Esophagus squamous epithelium (tissue), 5 donors: Measurements from ENCODE around the gene CHD6. TPM values are rescaled to one million over a fixed set of nuclear protein-coding genes. Genes with fewer than 3 reads are reported as not detected.

Experiments used
- DNase-seq: peaks from one replicate; lab custom pipeline; 2025; lab: John Stamatoyannopoulos, UW
- H3K27ac ChIP-seq, 4 donors: fragments of 200-600 bp; sonication (generic); one replicate each; pipeline ENCODE4 v1.5.1; 2016 to 2019; ENCODE audit warnings: mild to moderate bottlenecking in 1 of 4
- H3K27me3 ChIP-seq, 4 donors: fragments of 200-600 bp; sonication (generic); 1 replicate in 3 of 4; 2 replicates in 1 of 4; pipeline versions ENCODE4 v1.5.1 to v1.6.0; 2017 to 2021; ENCODE audit warnings: antibody characterized with exemption in 1 of 4
- H3K36me3 ChIP-seq, 3 donors: fragments of 200-600 bp; sonication (generic); one replicate each; pipeline ENCODE4 v1.5.1; 2016 to 2019
- H3K4me1 ChIP-seq, 3 donors: fragments of 200-600 bp; sonication (generic); one replicate each; pipeline ENCODE4 v1.5.1; 2017 to 2019
- H3K4me3 ChIP-seq, 4 donors: fragments of 200-600 bp; sonication (generic); 1 replicate in 3 of 4; 2 replicates in 1 of 4; pipeline ENCODE4 v1.5.1; 2016 to 2019; ENCODE audit warnings: mild to moderate bottlenecking in 2 of 4, moderate library complexity in 1 of 4
- H3K9me3 ChIP-seq, 3 donors: fragments of 200-600 bp; sonication (generic); one replicate each; pipeline ENCODE4 v1.5.1; 2016 to 2019
- CTCF ChIP-seq, 6 experiments: fragments of 450-650 bp in 4 of 6; fragments of 200-600 bp in 2 of 6; sonication (generic) in 2 of 6; IDR thresholded peaks; one replicate each; pipeline ENCODE4 v1.5.1; 2016 to 2019; ENCODE audit warnings: antibody characterized with exemption in 6 of 6, mild to moderate bottlenecking in 4 of 6, moderate library complexity in 4 of 6
- POLR2A ChIP-seq, 4 donors: fragments of 450-650 bp; IDR thresholded peaks; one replicate each; pipeline ENCODE4 v1.6.1; 2017; ENCODE audit warnings: antibody characterized with exemption in 4 of 4, mild to moderate bottlenecking in 4 of 4, moderate library complexity in 3 of 4
- WGBS, 2 donors: methylation state at CpG; one replicate each; pipeline ENCODE4 v1.1.5; 2018; 5-methylcytosine and 5-hydroxymethylcytosine counted together
- intact Hi-C: fragments of 100-400 bp; cut with DNase I; formaldehyde crosslinking; loops from one replicate; pipeline ENCODE4 v1.15.0; 2022
- total RNA-seq, 4 donors: library from RNA; depleted of rRNA; stranded (reverse); fragments of >200 nt; gene quantifications; one replicate each; pipeline ENCODE4 v1.1.0, GENCODE V29; 2016
- donor health status: DM: yes; HTN: yes; CAD: no.

Gene CHD6
- total RNA-seq, 4 donors from 2014 or later = 11.8 to 29.9 (median 17.6) TPM

- no peak overlapping the region for H3K27ac ChIP-seq
- no peaks in the 10 kb centered on the region for H3K9me3 ChIP-seq
- TF ChIP-seq POLR2A (IDR thresholded peaks at IDR 0.05) = no peak
- no peak overlapping the region for H3K4me3 ChIP-seq
- intact Hi-C loops = no loop called here
- DNase-seq = no peak
- no peaks in the 10 kb centered on the region for H3K27me3 ChIP-seq
- H3K4me1 ChIP-seq = no peaks in the 10 kb centered on the region
- peaks cover 17 to 86% (median 20%) of the 10 kb centered on the region in 3 donors for H3K36me3 ChIP-seq
Measured at GRCh38 chr20:41456351-41456750, 161.8 kb downstream of the CHD6 start.

- TF ChIP-seq POLR2A (IDR thresholded peaks at IDR 0.05) = no peak
- no peak for TF ChIP-seq CTCF (IDR thresholded peaks at IDR 0.05)
- Histone ChIP-seq H3K27ac (no peak overlapping the region), H3K4me3 (no peak overlapping the region), H3K36me3 (peaks cover 21 to 97% (median 23%) of the 10 kb centered on the region in 3 donors), H3K9me3 (no peaks in the 10 kb centered on the region), H3K27me3 (no peaks in the 10 kb centered on the region), H3K4me1 (no peaks in the 10 kb centered on the region)
- intact Hi-C loops = no loop called here
- DNase-seq = no peak
Measured at GRCh38 chr20:41454250-41454649, 163.9 kb downstream of the CHD6 start.

GRCh38 chr20:41453010-41453950 lies 164.9 kb downstream of the CHD6 start:
- Histone ChIP-seq H3K27ac (no peak overlapping the region), H3K27me3 (no peaks in the 10 kb centered on the region), H3K4me1 (no peaks in the 10 kb centered on the region), H3K4me3 (no peak overlapping the region), H3K36me3 (peaks cover 21 to 100% (median 25%) of the 10 kb centered on the region in 3 donors), H3K9me3 (no peaks in the 10 kb centered on the region)
- WGBS, 2 donors = 76 to 84% methylated on average over 8 to 10 of the region's 12 CpGs
- intact Hi-C loops = no loop called here
- DNase-seq = no peak
- TF ChIP-seq POLR2A (IDR thresholded peaks at IDR 0.05) = no peak
- TF ChIP-seq CTCF (IDR thresholded peaks at IDR 0.05) = no peak

- TF ChIP-seq POLR2A (IDR thresholded peaks at IDR 0.05) (no peak), CTCF (IDR thresholded peaks at IDR 0.05) (no peak)
- Histone ChIP-seq H3K4me1 (no peaks in the 10 kb centered on the region), H3K4me3 (no peak overlapping the region), H3K36me3 (peaks cover 21 to 100% (median 29%) of the 10 kb centered on the region in 3 donors), H3K27me3 (no peaks in the 10 kb centered on the region), H3K9me3 (no peaks in the 10 kb centered on the region), H3K27ac (no peak overlapping the region)
- intact Hi-C loops = no loop called here
- WGBS, 2 donors = 85 to 88% methylated on average over 6 of the region's 6 CpGs
- no peak for DNase-seq
Measured at GRCh38 chr20:41452226-41452625, 166.0 kb downstream of the CHD6 start.

- 88 to 100% methylated on average over 2 of the region's 2 CpGs for WGBS, 2 donors
- Histone ChIP-seq H3K36me3 (peaks cover 13 to 100% (median 27%) of the 10 kb centered on the region in 3 donors), H3K27ac (no peak overlapping the region), H3K27me3 (no peaks in the 10 kb centered on the region), H3K4me3 (no peak overlapping the region), H3K9me3 (no peaks in the 10 kb centered on the region), H3K4me1 (no peaks in the 10 kb centered on the region)
- no peak for DNase-seq
- TF ChIP-seq POLR2A (IDR thresholded peaks at IDR 0.05) = no peak
- intact Hi-C loops = no loop called here
Measured at GRCh38 chr20:41447006-41447405, 171.2 kb downstream of the CHD6 start.

GRCh38 chr20:41446456-41446855 lies 171.7 kb downstream of the CHD6 start:
- Histone ChIP-seq H3K27me3 (no peaks in the 10 kb centered on the region), H3K4me1 (no peaks in the 10 kb centered on the region), H3K36me3 (peaks cover 9 to 100% (median 23%) of the 10 kb centered on the region in 3 donors), H3K4me3 (no peak overlapping the region), H3K27ac (no peak overlapping the region), H3K9me3 (no peaks in the 10 kb centered on the region)
- intact Hi-C loops = no loop called here
- 97% methylated on average over 4 of the region's 4 CpGs for WGBS, 2 donors
- no peak for TF ChIP-seq POLR2A (IDR thresholded peaks at IDR 0.05)
- TF ChIP-seq CTCF (IDR thresholded peaks at IDR 0.05) = no peak
- no peak for DNase-seq
